IMR-90 (cell line): ENCODE measurements around the gene TMIGD1.

Source experiments
- POLR2A ChIP-seq: IDR thresholded peaks from 2 replicates; pipeline ENCODE4 v1.6.1; 2012; ENCODE audit warnings: mild to moderate bottlenecking, low read depth, low read length
- RCOR1 ChIP-seq: IDR thresholded peaks from 2 replicates; pipeline ENCODE4 v1.6.1; 2012; ENCODE audit warnings: mild to moderate bottlenecking, low read length, improper control_type of control experiment; ENCODE audit not compliant: insufficient replicate concordance
- TF ChIP-seq, protein P1 (sequence below): conservative IDR thresholded peaks from 2 replicates; pipeline ENCODE4 v1.5.1; 2012; ENCODE audit warnings: mild to moderate bottlenecking, low read depth, low read length, improper control_type of control experiment

DNA sequence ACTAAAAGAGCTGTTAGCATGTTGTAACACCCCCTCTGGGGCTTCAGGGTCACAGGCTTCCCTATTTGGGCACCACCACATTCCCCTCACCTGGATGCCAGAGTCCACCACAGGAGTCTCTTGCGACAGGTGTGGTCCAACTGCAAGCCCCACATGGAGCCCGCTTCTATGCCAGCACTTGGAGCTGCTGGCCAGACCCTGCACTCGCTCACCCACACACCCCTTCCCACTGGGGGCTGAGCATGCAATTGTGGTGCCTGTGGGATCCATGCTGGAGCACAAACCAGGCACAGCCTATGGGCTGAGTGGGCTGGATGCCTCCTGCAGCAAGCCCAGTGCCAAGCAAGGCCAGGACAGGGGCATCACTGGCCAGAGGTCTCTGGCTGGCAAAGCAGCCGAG, 36.1 kb downstream of the TMIGD1 start:
- TF ChIP-seq, protein P1, sequence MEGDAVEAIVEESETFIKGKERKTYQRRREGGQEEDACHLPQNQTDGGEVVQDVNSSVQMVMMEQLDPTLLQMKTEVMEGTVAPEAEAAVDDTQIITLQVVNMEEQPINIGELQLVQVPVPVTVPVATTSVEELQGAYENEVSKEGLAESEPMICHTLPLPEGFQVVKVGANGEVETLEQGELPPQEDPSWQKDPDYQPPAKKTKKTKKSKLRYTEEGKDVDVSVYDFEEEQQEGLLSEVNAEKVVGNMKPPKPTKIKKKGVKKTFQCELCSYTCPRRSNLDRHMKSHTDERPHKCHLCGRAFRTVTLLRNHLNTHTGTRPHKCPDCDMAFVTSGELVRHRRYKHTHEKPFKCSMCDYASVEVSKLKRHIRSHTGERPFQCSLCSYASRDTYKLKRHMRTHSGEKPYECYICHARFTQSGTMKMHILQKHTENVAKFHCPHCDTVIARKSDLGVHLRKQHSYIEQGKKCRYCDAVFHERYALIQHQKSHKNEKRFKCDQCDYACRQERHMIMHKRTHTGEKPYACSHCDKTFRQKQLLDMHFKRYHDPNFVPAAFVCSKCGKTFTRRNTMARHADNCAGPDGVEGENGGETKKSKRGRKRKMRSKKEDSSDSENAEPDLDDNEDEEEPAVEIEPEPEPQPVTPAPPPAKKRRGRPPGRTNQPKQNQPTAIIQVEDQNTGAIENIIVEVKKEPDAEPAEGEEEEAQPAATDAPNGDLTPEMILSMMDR: no peak
- TF ChIP-seq RCOR1 (no peak), POLR2A (no peak)
